Upper lobe of right lung (tissue), 1 donor: ENCODE measurements around the gene NOL9. TPM values are rescaled to one million over a fixed set of nuclear protein-coding genes. Genes with fewer than 3 reads are reported as not detected.
"Not testable (repeated sequence)": the region's sequence is repeated elsewhere in the genome, so short reads cannot be mapped to it uniquely, and the experiment has no call there.

ENCODE experiments used
- ATAC-seq: fragments of 200-7000 bp; cut with Tn5 transposase; one replicate; pipeline ENCODE4 v1.9.1; 2020; ENCODE audit warnings: mild to moderate bottlenecking, moderate library complexity
- DNase-seq: peaks from one replicate; pipeline ENCODE4 v3.0.0-alpha.2; 2020
- H3K27ac ChIP-seq: fragments of 200-600 bp; one replicate; pipeline ENCODE4 v1.8.0; 2022
- H3K27me3 ChIP-seq: fragments of 200-600 bp; one replicate; pipeline ENCODE4 v1.8.0; 2022; ENCODE audit warnings: mild to moderate bottlenecking
- H3K36me3 ChIP-seq: fragments of 200-600 bp; one replicate; pipeline ENCODE4 v1.8.0; 2022
- H3K4me1 ChIP-seq: fragments of 200-600 bp; one replicate; pipeline ENCODE4 v1.8.0; 2022
- H3K4me3 ChIP-seq: fragments of 200-600 bp; one replicate; pipeline ENCODE4 v1.8.0; 2022; ENCODE audit warnings: mild to moderate bottlenecking
- H3K9me3 ChIP-seq: fragments of 200-600 bp; one replicate; pipeline ENCODE4 v1.8.0; 2022
- intact Hi-C: fragments of 100-400 bp; cut with DNase I; formaldehyde crosslinking; loops from one replicate; pipeline ENCODE4 v1.11.0; 2022
- total RNA-seq: library from RNA; stranded (reverse); fragmentation: NEBNext Ultra II Directional; extraction: Animal tissue kit (Norgen Biotek cat#: 25700); gene quantifications from one replicate; pipeline ENCODE4 v1.2.1, GENCODE V29; 2021
- TF ChIP-seq, protein P1 (sequence below): fragments of 200-600 bp; IDR thresholded peaks from one replicate; pipeline ENCODE4 v1.8.0; 2022; ENCODE audit warnings: antibody characterized with exemption
- donor health status: DM: no; HTN: yes; CAD: no; lungs with severe emphysema.

NOL9 gene
- total RNA-seq, 1 donor from 2014 or later, result 23.6 TPM

DNA sequence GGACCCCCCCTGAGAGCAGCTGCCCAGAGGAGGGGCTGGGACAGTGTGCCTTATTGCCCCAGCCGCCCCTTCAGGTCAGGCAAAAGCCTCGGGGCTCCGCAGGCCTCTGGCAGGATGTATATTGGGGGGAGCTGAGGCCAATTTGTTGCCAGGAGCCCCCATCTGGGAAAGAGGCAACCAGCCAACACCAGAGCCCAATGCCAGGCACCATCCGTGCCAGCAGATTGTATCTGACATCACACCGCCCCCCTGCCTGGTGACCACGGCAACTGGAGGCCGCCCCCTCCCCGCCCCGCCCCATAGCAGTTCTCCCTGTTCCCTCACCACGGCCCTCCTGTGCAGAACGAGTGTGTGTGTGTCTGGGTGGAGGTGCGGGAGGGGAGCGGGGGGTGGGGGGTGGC lies 59.3 kb downstream of the NOL9 start:
- no peak for ATAC-seq
- no peak for DNase-seq
- no peaks in the 10 kb centered on the region for H3K27me3 ChIP-seq
- TF ChIP-seq, protein P1, sequence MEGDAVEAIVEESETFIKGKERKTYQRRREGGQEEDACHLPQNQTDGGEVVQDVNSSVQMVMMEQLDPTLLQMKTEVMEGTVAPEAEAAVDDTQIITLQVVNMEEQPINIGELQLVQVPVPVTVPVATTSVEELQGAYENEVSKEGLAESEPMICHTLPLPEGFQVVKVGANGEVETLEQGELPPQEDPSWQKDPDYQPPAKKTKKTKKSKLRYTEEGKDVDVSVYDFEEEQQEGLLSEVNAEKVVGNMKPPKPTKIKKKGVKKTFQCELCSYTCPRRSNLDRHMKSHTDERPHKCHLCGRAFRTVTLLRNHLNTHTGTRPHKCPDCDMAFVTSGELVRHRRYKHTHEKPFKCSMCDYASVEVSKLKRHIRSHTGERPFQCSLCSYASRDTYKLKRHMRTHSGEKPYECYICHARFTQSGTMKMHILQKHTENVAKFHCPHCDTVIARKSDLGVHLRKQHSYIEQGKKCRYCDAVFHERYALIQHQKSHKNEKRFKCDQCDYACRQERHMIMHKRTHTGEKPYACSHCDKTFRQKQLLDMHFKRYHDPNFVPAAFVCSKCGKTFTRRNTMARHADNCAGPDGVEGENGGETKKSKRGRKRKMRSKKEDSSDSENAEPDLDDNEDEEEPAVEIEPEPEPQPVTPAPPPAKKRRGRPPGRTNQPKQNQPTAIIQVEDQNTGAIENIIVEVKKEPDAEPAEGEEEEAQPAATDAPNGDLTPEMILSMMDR, result no peak
- intact Hi-C loops, result no loop called here
- peaks cover 31% of the 10 kb centered on the region for H3K4me1 ChIP-seq
- no peak overlapping the region for H3K4me3 ChIP-seq
- H3K9me3 ChIP-seq, result no peaks in the 10 kb centered on the region
- no peaks in the 10 kb centered on the region for H3K36me3 ChIP-seq
- H3K27ac ChIP-seq, result no peak overlapping the region

DNA sequence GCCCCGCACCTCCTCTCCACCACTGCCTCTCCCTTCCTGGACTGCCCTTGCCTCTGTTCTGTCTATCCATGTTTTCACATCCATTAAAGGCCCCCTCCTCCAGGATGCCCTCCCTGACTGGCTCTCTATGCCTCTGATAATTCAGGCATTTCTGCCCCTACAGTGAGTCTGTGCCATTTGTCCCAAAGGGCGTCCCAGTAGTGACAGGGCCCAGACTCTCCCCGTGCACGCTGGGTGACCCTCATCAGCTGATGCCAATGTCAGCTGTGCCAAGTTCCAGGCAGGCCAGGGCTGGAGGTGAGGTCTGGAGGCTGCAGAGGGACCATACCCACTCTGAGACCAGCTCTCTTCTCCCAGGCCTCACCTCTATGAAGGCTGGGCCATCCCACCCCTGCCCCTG lies 59.7 kb downstream of the NOL9 start:
- H3K27ac ChIP-seq, result no peak overlapping the region
- TF ChIP-seq, protein P1, result no peak
- no peak overlapping the region for H3K4me3 ChIP-seq
- peaks cover 32% of the 10 kb centered on the region for H3K4me1 ChIP-seq
- ATAC-seq, result no peak
- H3K9me3 ChIP-seq, result no peaks in the 10 kb centered on the region
- H3K36me3 ChIP-seq, result no peaks in the 10 kb centered on the region
- DNase-seq, result no peak
- intact Hi-C loops, result no loop called here
- H3K27me3 ChIP-seq, result no peaks in the 10 kb centered on the region

DNA sequence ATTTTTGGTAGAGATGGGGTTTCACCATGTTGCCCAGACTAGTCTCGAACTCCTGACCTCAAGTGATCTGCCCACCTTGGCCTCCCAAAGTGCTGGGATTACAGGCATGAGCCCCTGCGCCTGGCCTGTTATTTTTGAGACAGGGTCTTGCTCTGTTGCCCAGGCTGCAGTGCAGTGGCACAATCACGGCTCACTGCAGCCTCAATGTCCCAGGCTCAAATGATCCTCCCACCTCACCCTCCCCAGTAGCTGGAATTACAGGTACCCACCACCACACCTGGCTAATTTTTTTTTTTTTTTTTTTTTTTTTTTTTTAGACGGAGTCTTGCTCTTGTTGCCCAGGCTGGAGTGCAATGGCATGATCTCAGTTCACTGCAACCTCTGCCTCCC lies 60.5 kb downstream of the NOL9 start:
- H3K27ac ChIP-seq, H3K9me3 ChIP-seq, H3K27me3 ChIP-seq, H3K36me3 ChIP-seq, intact Hi-C loops, ATAC-seq, H3K4me3 ChIP-seq, DNase-seq: not testable (repeated sequence)
- H3K4me1 ChIP-seq, result peaks cover 32% of the 10 kb centered on the region

DNA sequence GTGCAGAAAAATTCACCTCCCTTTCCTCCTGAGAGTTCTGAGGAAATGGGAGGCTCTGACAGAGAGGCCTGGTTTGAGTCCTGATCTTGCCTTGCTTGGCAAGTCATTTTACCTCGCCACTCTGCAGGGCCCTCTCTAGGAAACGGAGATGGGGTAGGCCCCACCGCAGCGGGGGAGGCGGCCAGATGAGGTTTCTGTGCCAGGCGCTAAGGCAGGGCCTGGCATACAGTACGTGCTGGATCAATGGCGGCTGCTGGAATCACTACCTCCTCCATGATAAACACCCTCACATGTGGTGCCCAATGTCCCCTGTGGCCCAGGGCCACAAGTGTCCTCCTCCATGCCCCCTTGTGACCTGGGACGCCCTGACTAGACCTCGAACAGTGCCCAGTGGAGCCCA lies 62.3 kb downstream of the NOL9 start:
- Histone ChIP-seq H3K4me3 (no peak overlapping the region), H3K36me3 (no peaks in the 10 kb centered on the region), H3K27ac (no peak overlapping the region), H3K9me3 (no peaks in the 10 kb centered on the region), H3K27me3 (no peaks in the 10 kb centered on the region), H3K4me1 (peaks cover 23% of the 10 kb centered on the region)
- ATAC-seq, result no peak
- intact Hi-C loops, result no loop called here
- no peak for DNase-seq
- TF ChIP-seq, protein P1, result no peak

DNA sequence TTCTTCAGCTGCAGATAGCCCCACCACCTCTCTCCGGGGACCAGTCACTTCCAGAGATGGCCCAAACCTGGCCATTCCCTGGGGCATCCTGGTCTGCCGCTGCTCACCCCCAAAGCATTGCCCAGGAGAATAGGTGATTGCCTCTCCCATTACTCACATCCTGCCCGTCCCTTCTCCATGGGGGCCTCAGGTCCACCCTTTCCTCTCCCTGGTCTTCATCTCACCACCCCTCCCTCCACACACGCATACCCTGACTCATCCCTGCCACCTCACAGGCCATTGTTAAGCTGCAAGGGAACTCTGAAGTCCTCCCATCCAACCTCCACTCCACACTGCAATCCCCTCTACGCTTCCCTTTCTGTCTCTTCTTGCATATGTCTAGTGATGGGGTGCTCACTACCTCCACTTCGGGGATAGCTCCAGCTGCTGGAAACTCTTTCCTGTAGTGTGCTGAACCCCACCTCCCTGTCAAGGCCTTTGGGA lies 62.8 kb downstream of the NOL9 start, which contains the start of gene PLEKHG5:
Gene PLEKHG5 (minus strand): TSS at position 188 of the 483 bp plus-strand sequence. CDS start 14,096 bp downstream, outside the sequence.
- Histone ChIP-seq H3K9me3 (no peaks in the 10 kb centered on the region), H3K36me3 (no peaks in the 10 kb centered on the region), H3K27me3 (no peaks in the 10 kb centered on the region), H3K4me3 (peak within 1 kb of the TSS; percentile 53), H3K27ac (peak within 1 kb of the TSS; percentile 67), H3K4me1 (peaks cover 23% of the 10 kb centered on the region)
- ATAC-seq, result no peak
- TF ChIP-seq, protein P1, result no peak
- DNase-seq, result no peak
- intact Hi-C loops, result no loop called here

DNA sequence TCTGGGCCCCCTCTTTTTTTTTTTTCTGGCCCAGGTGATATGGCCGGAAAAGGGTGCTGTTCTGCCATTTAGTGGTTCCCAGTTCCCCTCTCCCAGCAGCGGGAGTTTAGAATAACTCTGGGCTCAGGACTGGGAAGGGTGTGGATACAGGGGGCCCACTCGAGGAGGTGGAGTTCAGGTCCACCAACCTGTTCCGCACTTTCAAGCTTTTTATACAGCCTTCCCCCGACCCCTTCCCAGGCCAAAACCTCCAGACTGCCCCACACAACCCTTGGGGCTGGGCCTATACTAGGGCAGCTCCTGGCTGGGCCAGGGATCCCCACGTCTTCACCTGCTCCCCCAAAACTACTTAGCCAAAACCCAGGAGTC lies 63.2 kb downstream of the NOL9 start:
- intact Hi-C loops, result no loop called here
- TF ChIP-seq, protein P1, result no peak
- H3K27me3 ChIP-seq, result no peaks in the 10 kb centered on the region
- H3K4me1 ChIP-seq, result peaks cover 23% of the 10 kb centered on the region
- H3K4me3 ChIP-seq, result peak overlapping the region; percentile 53
- DNase-seq (no peak), ATAC-seq (no peak)
- no peaks in the 10 kb centered on the region for H3K9me3 ChIP-seq
- H3K27ac ChIP-seq, result peak overlapping the region; percentile 67
- no peaks in the 10 kb centered on the region for H3K36me3 ChIP-seq
